Measurements from ENCODE around the gene RELN. TPM values are rescaled to one million over a fixed set of nuclear protein-coding genes. Genes with fewer than 3 reads are reported as not detected.

The RELN gene
- total RNA-seq, 1 experiment from 2014 or later, result 0.10 TPM

GRCh38 chr7:103940382-103941268 lies 48.8 kb downstream of the RELN start:
- no peak for ATAC-seq
- POLR2A ChIA-PET, result no interaction called here
- Histone ChIP-seq H3K36me3 (ENCODE audit: control insufficient read depth, insufficient read depth, low read length) (no peaks in the 10 kb centered on the region), H3K27me3 (ENCODE audit: control insufficient read depth, insufficient read depth, low read length) (no peaks in the 10 kb centered on the region), H3K4me1 (ENCODE audit: control insufficient read depth, insufficient read depth, low read length) (no peaks in the 10 kb centered on the region), H3K4me3 (ENCODE audit: low read depth in 2 of 2, low read length in 2 of 2) (no peak overlapping the region), H3K9me3 (ENCODE audit: control insufficient read depth, insufficient read depth, low read depth, low read length) (no peaks in the 10 kb centered on the region), H3K27ac (ENCODE audit: low read length) (no peak overlapping the region)
- intact Hi-C loops (cut with micrococcal nuclease; ENCODE audit: unreplicated experiment), result no loop called here
- in situ Hi-C loops (cut with HindIII; ENCODE audit: low pct_unique_long_range_greater_than_20kb, low sequenced_read_pairs), result no loop called here
- TF ChIP-seq SIN3A (IDR thresholded peaks at IDR 0.05; ENCODE audit: borderline replicate concordance, insufficient read depth, low read depth, low read length) (no peak), TCF7L2 (IDR thresholded peaks at IDR 0.05; ENCODE audit: low read depth, low read length) (no peak), POLR2AphosphoS5 (IDR thresholded peaks at IDR 0.05; ENCODE audit: low read depth, low read length) (no peak)
- TF ChIP-seq, protein P1, sequence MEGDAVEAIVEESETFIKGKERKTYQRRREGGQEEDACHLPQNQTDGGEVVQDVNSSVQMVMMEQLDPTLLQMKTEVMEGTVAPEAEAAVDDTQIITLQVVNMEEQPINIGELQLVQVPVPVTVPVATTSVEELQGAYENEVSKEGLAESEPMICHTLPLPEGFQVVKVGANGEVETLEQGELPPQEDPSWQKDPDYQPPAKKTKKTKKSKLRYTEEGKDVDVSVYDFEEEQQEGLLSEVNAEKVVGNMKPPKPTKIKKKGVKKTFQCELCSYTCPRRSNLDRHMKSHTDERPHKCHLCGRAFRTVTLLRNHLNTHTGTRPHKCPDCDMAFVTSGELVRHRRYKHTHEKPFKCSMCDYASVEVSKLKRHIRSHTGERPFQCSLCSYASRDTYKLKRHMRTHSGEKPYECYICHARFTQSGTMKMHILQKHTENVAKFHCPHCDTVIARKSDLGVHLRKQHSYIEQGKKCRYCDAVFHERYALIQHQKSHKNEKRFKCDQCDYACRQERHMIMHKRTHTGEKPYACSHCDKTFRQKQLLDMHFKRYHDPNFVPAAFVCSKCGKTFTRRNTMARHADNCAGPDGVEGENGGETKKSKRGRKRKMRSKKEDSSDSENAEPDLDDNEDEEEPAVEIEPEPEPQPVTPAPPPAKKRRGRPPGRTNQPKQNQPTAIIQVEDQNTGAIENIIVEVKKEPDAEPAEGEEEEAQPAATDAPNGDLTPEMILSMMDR (IDR thresholded peaks at IDR 0.05), result no peak
- TF ChIP-seq, protein P2, sequence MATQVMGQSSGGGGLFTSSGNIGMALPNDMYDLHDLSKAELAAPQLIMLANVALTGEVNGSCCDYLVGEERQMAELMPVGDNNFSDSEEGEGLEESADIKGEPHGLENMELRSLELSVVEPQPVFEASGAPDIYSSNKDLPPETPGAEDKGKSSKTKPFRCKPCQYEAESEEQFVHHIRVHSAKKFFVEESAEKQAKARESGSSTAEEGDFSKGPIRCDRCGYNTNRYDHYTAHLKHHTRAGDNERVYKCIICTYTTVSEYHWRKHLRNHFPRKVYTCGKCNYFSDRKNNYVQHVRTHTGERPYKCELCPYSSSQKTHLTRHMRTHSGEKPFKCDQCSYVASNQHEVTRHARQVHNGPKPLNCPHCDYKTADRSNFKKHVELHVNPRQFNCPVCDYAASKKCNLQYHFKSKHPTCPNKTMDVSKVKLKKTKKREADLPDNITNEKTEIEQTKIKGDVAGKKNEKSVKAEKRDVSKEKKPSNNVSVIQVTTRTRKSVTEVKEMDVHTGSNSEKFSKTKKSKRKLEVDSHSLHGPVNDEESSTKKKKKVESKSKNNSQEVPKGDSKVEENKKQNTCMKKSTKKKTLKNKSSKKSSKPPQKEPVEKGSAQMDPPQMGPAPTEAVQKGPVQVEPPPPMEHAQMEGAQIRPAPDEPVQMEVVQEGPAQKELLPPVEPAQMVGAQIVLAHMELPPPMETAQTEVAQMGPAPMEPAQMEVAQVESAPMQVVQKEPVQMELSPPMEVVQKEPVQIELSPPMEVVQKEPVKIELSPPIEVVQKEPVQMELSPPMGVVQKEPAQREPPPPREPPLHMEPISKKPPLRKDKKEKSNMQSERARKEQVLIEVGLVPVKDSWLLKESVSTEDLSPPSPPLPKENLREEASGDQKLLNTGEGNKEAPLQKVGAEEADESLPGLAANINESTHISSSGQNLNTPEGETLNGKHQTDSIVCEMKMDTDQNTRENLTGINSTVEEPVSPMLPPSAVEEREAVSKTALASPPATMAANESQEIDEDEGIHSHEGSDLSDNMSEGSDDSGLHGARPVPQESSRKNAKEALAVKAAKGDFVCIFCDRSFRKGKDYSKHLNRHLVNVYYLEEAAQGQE (IDR thresholded peaks at IDR 0.05; ENCODE audit: insufficient read depth in 1 of 2, low read depth in 2 of 2, low read length in 1 of 2), result no peak
- CTCF ChIA-PET, result no interaction called here
- no peak for DNase-seq (ENCODE audit: low read depth, low spot score)
- BruUV-seq (replicated peaks), result no TSS peak

DNA sequence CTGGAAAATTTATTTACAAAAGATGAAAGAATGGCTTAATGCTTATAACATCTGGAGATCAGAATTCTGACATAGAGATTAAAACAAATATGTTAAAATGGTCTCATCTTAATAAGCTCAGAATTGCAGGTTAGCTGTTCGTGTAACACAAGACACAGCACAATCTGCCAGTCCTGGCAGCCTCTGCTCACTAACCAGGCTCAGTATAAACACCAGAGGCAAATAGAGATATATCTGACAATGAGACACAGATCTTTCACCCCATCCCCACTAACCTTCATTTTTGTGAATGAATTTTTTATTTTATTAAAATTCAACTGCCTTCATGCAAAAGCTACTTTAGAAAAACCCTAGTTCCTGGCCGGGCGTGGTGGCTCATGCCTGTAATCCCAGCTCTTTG lies 51.8 kb downstream of the RELN start:
- Histone ChIP-seq H3K27me3 (ENCODE audit: control insufficient read depth, insufficient read depth, low read length) (no peaks in the 10 kb centered on the region), H3K9me3 (ENCODE audit: control insufficient read depth, insufficient read depth, low read depth, low read length) (no peaks in the 10 kb centered on the region), H3K4me3 (ENCODE audit: low read depth in 2 of 2, low read length in 2 of 2) (no peak overlapping the region), H3K36me3 (ENCODE audit: control insufficient read depth, insufficient read depth, low read length) (no peaks in the 10 kb centered on the region), H3K4me1 (ENCODE audit: control insufficient read depth, insufficient read depth, low read length) (no peaks in the 10 kb centered on the region), H3K27ac (ENCODE audit: low read length) (no peak overlapping the region)
- intact Hi-C loops (cut with micrococcal nuclease; ENCODE audit: unreplicated experiment) (no loop called here), in situ Hi-C loops (cut with HindIII; ENCODE audit: low pct_unique_long_range_greater_than_20kb, low sequenced_read_pairs) (no loop called here)
- POLR2A ChIA-PET, result no interaction called here
- ATAC-seq, result no peak
- BruUV-seq (replicated peaks), result no TSS peak
- CTCF ChIA-PET, result interaction anchor here (0.6 kb wide), 1 partner anchor 304 kb away, joined by 3 read pairs; no protein-coding TSS in a partner anchor
- TF ChIP-seq SIN3A (IDR thresholded peaks at IDR 0.05; ENCODE audit: borderline replicate concordance, insufficient read depth, low read depth, low read length) (no peak), TCF7L2 (IDR thresholded peaks at IDR 0.05; ENCODE audit: low read depth, low read length) (no peak), POLR2AphosphoS5 (IDR thresholded peaks at IDR 0.05; ENCODE audit: low read depth, low read length) (no peak)
- TF ChIP-seq, protein P1 (IDR thresholded peaks at IDR 0.05), result no peak
- TF ChIP-seq, protein P2 (IDR thresholded peaks at IDR 0.05; ENCODE audit: insufficient read depth in 1 of 2, low read depth in 2 of 2, low read length in 1 of 2), result no peak
- DNase-seq (ENCODE audit: low read depth, low spot score), result no peak

Measured in Panc1 (cell line).